RWPE1 (cell line): ENCODE results near the gene KANK2.

ENCODE experiments used
- CTCF ChIA-PET: fragments of 350-600 bp; sonication (Branson Sonifier 250); formaldehyde crosslinking; extraction: SDS; loops from one replicate; lab custom pipeline; 2021; lab: Yijun Ruan, JAX
- POLR2A ChIA-PET: fragments of 400-600 bp; formaldehyde crosslinking; extraction: SDS; loops from one replicate; lab custom pipeline; 2020; ENCODE audit warnings: antibody characterized with exemption; ENCODE audit not compliant: low non-redundant PET; lab: Yijun Ruan, JAX
- DNase-seq: peaks from one replicate; pipeline ENCODE4 v3.0.0; 2012; ENCODE audit warnings: low spot score
- H3K27ac ChIP-seq: fragments of 450-650 bp; 2 replicates; pipeline ENCODE4 v1.5.1; 2017
- TF ChIP-seq, protein P1 (sequence below): fragments of 450-650 bp; conservative IDR thresholded peaks from 2 replicates; pipeline ENCODE4 v1.5.1; 2017; ENCODE audit warnings: low read depth, mild to moderate bottlenecking

KANK2 gene

GRCh38 chr19:11242025-11242424 is 44.7 kb upstream of the KANK2 start:
- no peak for DNase-seq
- H3K27ac ChIP-seq: peak overlapping the region; percentile 47
- POLR2A ChIA-PET: no interaction called here
- CTCF ChIA-PET: interaction anchor here (0.6 to 1.3 kb wide), 3 partner anchors 10 to 55 kb away, joined by 3 to 4 read pairs (median 3); no protein-coding TSS in a partner anchor
- TF ChIP-seq, protein P1, sequence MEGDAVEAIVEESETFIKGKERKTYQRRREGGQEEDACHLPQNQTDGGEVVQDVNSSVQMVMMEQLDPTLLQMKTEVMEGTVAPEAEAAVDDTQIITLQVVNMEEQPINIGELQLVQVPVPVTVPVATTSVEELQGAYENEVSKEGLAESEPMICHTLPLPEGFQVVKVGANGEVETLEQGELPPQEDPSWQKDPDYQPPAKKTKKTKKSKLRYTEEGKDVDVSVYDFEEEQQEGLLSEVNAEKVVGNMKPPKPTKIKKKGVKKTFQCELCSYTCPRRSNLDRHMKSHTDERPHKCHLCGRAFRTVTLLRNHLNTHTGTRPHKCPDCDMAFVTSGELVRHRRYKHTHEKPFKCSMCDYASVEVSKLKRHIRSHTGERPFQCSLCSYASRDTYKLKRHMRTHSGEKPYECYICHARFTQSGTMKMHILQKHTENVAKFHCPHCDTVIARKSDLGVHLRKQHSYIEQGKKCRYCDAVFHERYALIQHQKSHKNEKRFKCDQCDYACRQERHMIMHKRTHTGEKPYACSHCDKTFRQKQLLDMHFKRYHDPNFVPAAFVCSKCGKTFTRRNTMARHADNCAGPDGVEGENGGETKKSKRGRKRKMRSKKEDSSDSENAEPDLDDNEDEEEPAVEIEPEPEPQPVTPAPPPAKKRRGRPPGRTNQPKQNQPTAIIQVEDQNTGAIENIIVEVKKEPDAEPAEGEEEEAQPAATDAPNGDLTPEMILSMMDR: no peak

- ChIA-PET POLR2A (no interaction called here), CTCF (interaction anchor here (0.6 kb wide), 1 partner anchor 926 kb away, joined by 3 read pairs; no protein-coding TSS in a partner anchor)
- no peak overlapping the region for H3K27ac ChIP-seq
- DNase-seq: no peak
- TF ChIP-seq, protein P1: no peak
Observed at GRCh38 chr19:11240008-11240444, 42.7 kb upstream of the KANK2 start.

DNA sequence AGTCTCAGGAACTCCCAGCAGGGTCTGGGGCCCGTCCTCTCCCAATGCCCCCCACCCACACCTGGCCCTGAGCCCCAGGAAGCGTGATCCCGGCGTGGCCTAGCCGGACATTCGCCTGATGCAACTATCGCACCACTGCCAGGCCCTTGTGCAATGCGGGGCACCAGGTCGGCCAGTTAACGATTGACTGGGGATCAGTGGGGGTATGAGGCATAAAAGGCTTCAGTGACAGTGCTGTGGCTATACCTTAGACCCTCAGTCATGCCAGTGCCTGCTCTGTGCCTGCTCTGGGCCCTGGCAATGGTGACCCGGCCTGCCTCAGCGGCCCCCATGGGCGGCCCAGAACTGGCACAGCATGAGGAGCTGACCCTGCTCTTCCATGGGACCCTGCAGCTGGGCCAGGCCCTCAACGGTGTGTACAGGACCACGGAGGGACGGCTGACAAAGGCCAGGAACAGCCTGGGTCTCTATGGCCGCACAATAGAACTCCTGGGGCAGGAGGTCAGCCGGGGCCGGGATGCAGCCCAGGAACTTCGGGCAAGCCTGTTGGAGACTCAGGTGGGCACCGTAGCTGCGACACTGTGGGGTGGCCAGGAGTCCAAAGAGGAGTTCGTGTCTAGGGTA is 42.1 kb upstream of the KANK2 start, which contains the start of gene ANGPTL8:
TSS of gene ANGPTL8 (plus strand) at position 243 of the 624 bp plus-strand sequence. CDS start at position 262, 19 bp downstream.
- no peak for DNase-seq
- POLR2A ChIA-PET: no interaction called here
- H3K27ac ChIP-seq: no peak within 1 kb of the TSS
- TF ChIP-seq, protein P1: no peak
- CTCF ChIA-PET: interaction anchor here (0.6 kb wide), 1 partner anchor 925 kb away, joined by 3 read pairs; no protein-coding TSS in a partner anchor

- H3K27ac ChIP-seq: no peak overlapping the region
- DNase-seq: no peak
- POLR2A ChIA-PET: interaction anchor here (0.5 kb wide), 1 partner anchor 51 kb away, joined by 4 read pairs; no protein-coding TSS in a partner anchor
- TF ChIP-seq, protein P1: no peak
- CTCF ChIA-PET: no interaction called here
Observed at GRCh38 chr19:11238781-11239376, 41.5 kb upstream of the KANK2 start.

DNA sequence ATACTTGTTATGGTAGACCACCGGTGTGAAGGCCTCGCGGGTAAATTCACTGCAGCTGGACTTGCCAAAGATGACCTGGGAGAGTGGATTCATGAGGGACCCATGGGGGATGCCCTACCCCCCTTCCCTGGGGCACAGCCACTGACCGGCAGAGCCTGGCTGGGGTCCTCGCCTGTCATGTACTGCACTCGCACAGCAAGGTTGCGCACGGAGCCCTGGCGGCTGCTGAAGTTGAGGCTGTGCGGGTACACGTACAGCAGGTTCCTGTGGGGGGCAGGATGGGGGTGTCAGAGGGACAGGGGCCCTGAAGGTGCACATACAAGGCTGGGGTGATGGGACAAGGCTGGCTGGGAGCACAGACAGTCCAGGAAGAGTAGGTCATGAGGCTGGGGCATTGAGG is 40.7 kb upstream of the KANK2 start:
- CTCF ChIA-PET: interaction anchor here (1.0 kb wide), 1 partner anchor 112 kb away, joined by 5 read pairs; no protein-coding TSS in a partner anchor
- POLR2A ChIA-PET: no interaction called here
- DNase-seq: no peak
- TF ChIP-seq, protein P1: no peak
- H3K27ac ChIP-seq: no peak overlapping the region

DNA sequence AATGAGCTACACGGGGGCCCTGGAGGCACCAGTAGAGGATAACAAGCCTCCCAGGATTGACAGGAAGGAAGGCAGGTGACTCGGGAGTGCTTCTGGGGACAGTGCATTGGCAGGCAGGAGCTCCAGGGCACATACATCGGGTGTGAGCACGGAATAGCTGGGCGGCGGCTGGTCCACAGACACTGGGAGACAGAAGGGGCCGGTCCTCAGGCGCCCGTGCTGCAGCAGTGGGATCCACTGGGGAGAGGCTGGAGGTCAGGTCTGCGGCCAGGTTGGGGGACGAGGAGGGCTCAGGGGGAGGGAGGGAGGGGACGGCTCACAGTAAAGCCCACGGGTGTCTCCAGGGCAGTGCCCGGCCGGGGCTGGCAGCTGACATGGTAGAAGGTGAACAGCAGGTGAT is 40.0 kb upstream of the KANK2 start:
- TF ChIP-seq, protein P1: no peak
- POLR2A ChIA-PET: no interaction called here
- DNase-seq: no peak
- H3K27ac ChIP-seq: peak overlapping the region; percentile 13
- CTCF ChIA-PET: interaction anchor here (1.0 kb wide), 1 partner anchor 111 kb away, joined by 5 read pairs; no protein-coding TSS in a partner anchor
